Thyroid gland (tissue), 4 donors: ENCODE measurements around the gene DCAF7. TPM values are rescaled to one million over a fixed set of nuclear protein-coding genes. Genes with fewer than 3 reads are reported as not detected.

Experiments
- DNase-seq, 2 donors: peaks; one replicate each; pipeline ENCODE4 v3.0.0-alpha.2; 2019
- H3K27ac ChIP-seq, 3 donors: fragments of 200-600 bp; sonication (generic); 1 replicate in 2 of 3; 2 replicates in 1 of 3; pipeline ENCODE4 v1.5.1; 2016 to 2019; ENCODE audit warnings: mild to moderate bottlenecking in 1 of 3, moderate library complexity in 1 of 3
- H3K27me3 ChIP-seq: fragments of 200-600 bp; sonication (generic); one replicate; pipeline ENCODE4 v1.5.1; 2019
- H3K36me3 ChIP-seq, 2 donors: fragments of 200-600 bp; sonication (generic); one replicate each; pipeline ENCODE4 v1.5.1; 2016 to 2019
- H3K4me1 ChIP-seq, 2 donors: fragments of 200-600 bp; sonication (generic); one replicate each; pipeline ENCODE4 v1.5.1; 2017 to 2019
- H3K4me3 ChIP-seq, 3 donors: fragments of 200-600 bp; sonication (generic); replicated peaks in 1 of 3; 1 replicate in 2 of 3; 2 replicates in 1 of 3; pipeline ENCODE4 v1.5.1; 2016; ENCODE audit warnings: mild to moderate bottlenecking in 1 of 3
- H3K9me3 ChIP-seq: fragments of 200-600 bp; sonication (generic); one replicate; pipeline ENCODE4 v1.5.1; 2017
- POLR2A ChIP-seq, 2 donors: fragments of 450-650 bp; IDR thresholded peaks; one replicate each; pipeline ENCODE4 v1.6.1; 2017; ENCODE audit warnings: antibody characterized with exemption in 2 of 2, mild to moderate bottlenecking in 2 of 2, moderate library complexity in 1 of 2
- WGBS, 2 donors: methylation state at CpG; one replicate each; pipeline ENCODE4 v1.1.5; 2017; 5-methylcytosine and 5-hydroxymethylcytosine counted together
- intact Hi-C: fragments of 100-400 bp; cut with DNase I; formaldehyde crosslinking; loops from one replicate; pipeline ENCODE4 v1.15.1; 2023
- total RNA-seq, 4 donors: library from RNA; depleted of rRNA; stranded (reverse); fragments of >200 nt; gene quantifications; one replicate each; pipeline ENCODE4 v1.2.3, GENCODE V29; 2016
- TF ChIP-seq, protein P1 (sequence below), 6 experiments: fragments of 200-600 bp in 3 of 6; fragments of 450-650 bp in 3 of 6; sonication (generic) in 3 of 6; IDR thresholded peaks; one replicate each; pipeline ENCODE4 v1.5.1; 2016 to 2019; ENCODE audit warnings: antibody characterized with exemption in 6 of 6, mild to moderate bottlenecking in 2 of 6, inconsistent platforms in 1 of 6, moderate library complexity in 1 of 6

DCAF7 gene
- 10 to 100 TPM; 35.1 to 44.8 (median 40.5) TPM for total RNA-seq

GRCh38 chr17:63549946-63550816 is at the start of gene DCAF7:
TSS of gene DCAF7 (plus strand) at chr17:63550477. CDS start at chr17:63550678, 201 bp downstream.
- peak; percentile 14 to 73 for TF ChIP-seq POLR2A (IDR thresholded peaks at IDR 0.05)
- TF ChIP-seq, protein P1, sequence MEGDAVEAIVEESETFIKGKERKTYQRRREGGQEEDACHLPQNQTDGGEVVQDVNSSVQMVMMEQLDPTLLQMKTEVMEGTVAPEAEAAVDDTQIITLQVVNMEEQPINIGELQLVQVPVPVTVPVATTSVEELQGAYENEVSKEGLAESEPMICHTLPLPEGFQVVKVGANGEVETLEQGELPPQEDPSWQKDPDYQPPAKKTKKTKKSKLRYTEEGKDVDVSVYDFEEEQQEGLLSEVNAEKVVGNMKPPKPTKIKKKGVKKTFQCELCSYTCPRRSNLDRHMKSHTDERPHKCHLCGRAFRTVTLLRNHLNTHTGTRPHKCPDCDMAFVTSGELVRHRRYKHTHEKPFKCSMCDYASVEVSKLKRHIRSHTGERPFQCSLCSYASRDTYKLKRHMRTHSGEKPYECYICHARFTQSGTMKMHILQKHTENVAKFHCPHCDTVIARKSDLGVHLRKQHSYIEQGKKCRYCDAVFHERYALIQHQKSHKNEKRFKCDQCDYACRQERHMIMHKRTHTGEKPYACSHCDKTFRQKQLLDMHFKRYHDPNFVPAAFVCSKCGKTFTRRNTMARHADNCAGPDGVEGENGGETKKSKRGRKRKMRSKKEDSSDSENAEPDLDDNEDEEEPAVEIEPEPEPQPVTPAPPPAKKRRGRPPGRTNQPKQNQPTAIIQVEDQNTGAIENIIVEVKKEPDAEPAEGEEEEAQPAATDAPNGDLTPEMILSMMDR (IDR thresholded peaks at IDR 0.05) = no peak
- no peaks in the 10 kb centered on the region for H3K36me3 ChIP-seq
- peak within 1 kb of the TSS; percentile 62 to 86 (median 83) for H3K27ac ChIP-seq
- no peaks in the 10 kb centered on the region for H3K9me3 ChIP-seq
- H3K27me3 ChIP-seq = no peaks in the 10 kb centered on the region
- intact Hi-C loops = no loop called here
- WGBS, 2 donors = 0% methylated on average over 30 to 42 of the region's 72 CpGs
- DNase-seq = peak; percentile 99
- H3K4me1 ChIP-seq = peaks cover 27 to 29% of the 10 kb centered on the region in 2 donors
- H3K4me3 ChIP-seq = peak within 1 kb of the TSS; percentile 65 to 99 (median 85)

- H3K27ac ChIP-seq = no peak overlapping the region
- H3K27me3 ChIP-seq = no peaks in the 10 kb centered on the region
- no peak for DNase-seq
- no peaks in the 10 kb centered on the region for H3K9me3 ChIP-seq
- H3K4me3 ChIP-seq = no peak overlapping the region
- 51 to 57% methylated on average over 14 of the region's 14 CpGs for WGBS, 2 donors
- TF ChIP-seq POLR2A (IDR thresholded peaks at IDR 0.05) = no peak
- TF ChIP-seq, protein P1 (IDR thresholded peaks at IDR 0.05) = no peak
- intact Hi-C loops = no loop called here
- peaks cover 0 to 3% of the 10 kb centered on the region in 2 donors for H3K4me1 ChIP-seq
- H3K36me3 ChIP-seq = no peaks in the 10 kb centered on the region
Observed at GRCh38 chr17:63500543-63501390, 49.5 kb upstream of the DCAF7 start.

GRCh38 chr17:63503341-63503705 is 47.0 kb upstream of the DCAF7 start:
- Histone ChIP-seq H3K9me3 (no peaks in the 10 kb centered on the region), H3K36me3 (no peaks in the 10 kb centered on the region), H3K4me3 (no peak overlapping the region), H3K27ac (no peak overlapping the region), H3K4me1 (peaks cover 0 to 3% of the 10 kb centered on the region in 2 donors), H3K27me3 (no peaks in the 10 kb centered on the region)
- 52 to 57% methylated on average over 8 of the region's 8 CpGs for WGBS, 2 donors
- intact Hi-C loops = no loop called here
- no peak for DNase-seq
- TF ChIP-seq, protein P1 (IDR thresholded peaks at IDR 0.05) = no peak
- TF ChIP-seq POLR2A (IDR thresholded peaks at IDR 0.05) = no peak

DNA sequence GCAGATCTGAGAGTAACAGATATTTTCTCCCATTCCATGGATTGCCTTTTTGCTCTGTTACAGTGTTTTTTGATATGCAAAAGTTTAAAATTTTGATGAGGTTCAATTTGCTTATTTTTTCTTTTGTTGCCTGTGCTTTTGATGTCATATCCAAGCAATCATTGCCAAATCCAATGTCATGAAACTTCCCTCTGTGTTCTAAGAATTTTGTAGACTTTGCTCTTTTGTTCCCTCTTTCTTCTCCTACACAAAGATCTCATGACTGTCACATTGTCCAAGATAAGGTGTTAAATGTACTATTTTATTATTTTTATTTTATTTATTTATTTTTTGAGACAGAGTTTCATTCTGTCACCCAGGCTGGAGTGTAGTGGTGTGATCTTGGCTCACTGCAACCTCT is 46.0 kb upstream of the DCAF7 start:
- no peak for DNase-seq
- peaks cover 0 to 3% of the 10 kb centered on the region in 2 donors for H3K4me1 ChIP-seq
- no peaks in the 10 kb centered on the region for H3K36me3 ChIP-seq
- H3K9me3 ChIP-seq = no peaks in the 10 kb centered on the region
- H3K4me3 ChIP-seq = no peak overlapping the region
- H3K27ac ChIP-seq = no peak overlapping the region
- no peak for TF ChIP-seq POLR2A (IDR thresholded peaks at IDR 0.05)
- TF ChIP-seq, protein P1 (IDR thresholded peaks at IDR 0.05) = no peak
- intact Hi-C loops = no loop called here
- no peaks in the 10 kb centered on the region for H3K27me3 ChIP-seq
